H1 (cell line): ENCODE measurements around the gene TRIM9. TPM values are rescaled to one million over a fixed set of nuclear protein-coding genes. Genes with fewer than 3 reads are reported as not detected.
A peak's percentile ranks its signal among the peaks of the same experiment; 100 is the strongest.

ENCODE experiments used
- CTCF ChIA-PET: fragments of 300-600 bp; sonication (Branson Sonifier 250); formaldehyde crosslinking; loops from one replicate; lab custom pipeline; 2021; ENCODE audit not compliant: partially characterized antibody; lab: Charles Lee
- POLR2A ChIA-PET: fragments of 300-600 bp; sonication (Branson Sonifier 250); formaldehyde crosslinking; loops from one replicate; lab custom pipeline; 2021; ENCODE audit warnings: inconsistent platforms; ENCODE audit not compliant: partially characterized antibody; lab: Charles Lee
- DNase-seq, 2 experiments: peaks; one replicate each; pipeline versions ENCODE4 v3.0.0 to v3.0.0-alpha.2; 2010 to 2022; ENCODE audit warnings: low spot score in 2 of 2, low read depth in 1 of 2, mixed read lengths in 1 of 2
- FAIRE-seq: peaks from 2 replicates; lab custom pipeline; 2011; peaks lifted over from hg19 to GRCh38; lab: Jason Lieb, UNC
- H2AFZ ChIP-seq: 2 replicates; pipeline ENCODE4 v1.8.1; 2012; ENCODE audit warnings: low read length, inconsistent platforms
- H2AK5ac ChIP-seq: 2 replicates; pipeline ENCODE4 v1.6.1; 2013; ENCODE audit warnings: low read depth, low read length
- H2BK120ac ChIP-seq: replicated peaks from 2 replicates; pipeline ENCODE3; 2013; ENCODE audit warnings: low read depth, low read length, inconsistent platforms
- H2BK12ac ChIP-seq: 2 replicates; pipeline ENCODE4 v1.6.1; 2013; ENCODE audit warnings: low read depth, low read length
- H2BK15ac ChIP-seq: 2 replicates; pipeline ENCODE4 v1.6.1; 2013; ENCODE audit warnings: low read length
- H2BK20ac ChIP-seq: 2 replicates; pipeline ENCODE4 v1.6.1; 2013; ENCODE audit warnings: low read length
- H2BK5ac ChIP-seq: 2 replicates; pipeline ENCODE4 v1.6.1; 2013; ENCODE audit warnings: low read depth, low read length
- H3K14ac ChIP-seq: 2 replicates; pipeline ENCODE4 v1.6.1; 2013; ENCODE audit warnings: inconsistent platforms; ENCODE audit not compliant: insufficient read length
- H3K18ac ChIP-seq: 2 replicates; pipeline ENCODE4 v1.6.1; 2013; ENCODE audit warnings: low read length; ENCODE audit errors: extremely low read depth
- H3K23ac ChIP-seq: 2 replicates; pipeline ENCODE4 v1.6.1; 2013; ENCODE audit warnings: inconsistent platforms; ENCODE audit not compliant: insufficient read length
- H3K23me2 ChIP-seq: 2 replicates; pipeline ENCODE4 v1.6.1; 2013; ENCODE audit warnings: low read depth, low read length
- H3K27ac ChIP-seq: 2 replicates; pipeline ENCODE4 v1.6.1; 2011; ENCODE audit warnings: low read depth, low read length, inconsistent platforms
- H3K27me3 ChIP-seq, 4 experiments: replicated peaks in 1 of 4; 1 replicate in 1 of 4; 2 replicates in 3 of 4; pipeline versions ENCODE4 v1.6.1 to v1.8.1; 2011 to 2013; ENCODE audit warnings: low read length in 3 of 4, mild to moderate bottlenecking in 3 of 4, inconsistent platforms in 2 of 4, mixed read lengths in 2 of 4, moderate library complexity in 1 of 4; ENCODE audit not compliant: control insufficient read depth in 3 of 4, insufficient read depth in 3 of 4; ENCODE audit errors: extremely low read depth in 1 of 4
- H3K36me3 ChIP-seq, 4 experiments: 2 replicates each; pipeline versions ENCODE4 v1.6.1 to v1.8.1; 2011 to 2013; ENCODE audit warnings: mild to moderate bottlenecking in 4 of 4, low read length in 3 of 4, moderate library complexity in 2 of 4, control low read depth in 1 of 4, inconsistent platforms in 1 of 4; ENCODE audit not compliant: insufficient read depth in 4 of 4, control insufficient read depth in 2 of 4
- H3K4ac ChIP-seq: replicated peaks from 2 replicates; pipeline ENCODE3; 2013; ENCODE audit warnings: low read length, low read depth, mixed read lengths, inconsistent platforms; ENCODE audit not compliant: insufficient read length
- H3K4me1 ChIP-seq, 4 experiments: replicated peaks in 1 of 4; 1 replicate in 1 of 4; 2 replicates in 3 of 4; pipeline versions ENCODE4 v1.6.1 to v1.8.1; 2011 to 2013; ENCODE audit warnings: low read length in 3 of 4, inconsistent platforms in 2 of 4, mixed read lengths in 1 of 4; ENCODE audit not compliant: insufficient read depth in 4 of 4, control insufficient read depth in 3 of 4
- H3K4me2 ChIP-seq, 2 experiments: 2 replicates each; pipeline versions ENCODE4 v1.6.1 to v1.8.1; 2011 to 2013; ENCODE audit warnings: low read depth in 2 of 2, low read length in 2 of 2, control low read depth in 1 of 2, inconsistent platforms in 1 of 2, mild to moderate bottlenecking in 1 of 2; ENCODE audit not compliant: insufficient read depth in 1 of 2
- H3K4me3 ChIP-seq, 4 experiments: fragments of 200-600, 300-600 bp in 1 of 4; sonication (generic), shearing (Covaris generic), sonication (Bioruptor Twin) in 1 of 4; 2 replicates each; pipeline versions ENCODE4 v1.5.1 to v1.8.1; 2011 to 2016; ENCODE audit warnings: low read length in 4 of 4, low read depth in 3 of 4, control low read depth in 2 of 4, inconsistent platforms in 2 of 4, mild to moderate bottlenecking in 2 of 4, mixed read lengths in 1 of 4, moderate library complexity in 1 of 4; ENCODE audit not compliant: insufficient read depth in 2 of 4; ENCODE audit errors: extremely low read depth in 1 of 4
- H3K56ac ChIP-seq: replicated peaks from 2 replicates; pipeline ENCODE3; 2013; ENCODE audit warnings: low read depth, mild to moderate bottlenecking, mixed read lengths, low read length, inconsistent platforms; ENCODE audit not compliant: insufficient read length
- H3K79me1 ChIP-seq: 2 replicates; pipeline ENCODE4 v1.6.1; 2013; ENCODE audit warnings: low read depth, low read length, control low read depth
- H3K79me2 ChIP-seq, 2 experiments: 2 replicates each; pipeline versions ENCODE4 v1.6.1 to v1.8.1; 2012 to 2013; ENCODE audit warnings: low read length in 2 of 2, mild to moderate bottlenecking in 2 of 2, inconsistent platforms in 1 of 2; ENCODE audit not compliant: insufficient read depth in 2 of 2, control insufficient read depth in 1 of 2
- H3K9ac ChIP-seq, 4 experiments: replicated peaks in 1 of 4; 1 replicate in 1 of 4; 2 replicates in 3 of 4; pipeline versions ENCODE4 v1.6.1 to v1.8.1; 2011 to 2013; ENCODE audit warnings: low read depth in 3 of 4, low read length in 3 of 4, control low read depth in 2 of 4, mild to moderate bottlenecking in 2 of 4, moderate library complexity in 2 of 4, inconsistent platforms in 1 of 4; ENCODE audit errors: extremely low read depth in 1 of 4
- H3K9me3 ChIP-seq, 2 experiments: 2 replicates each; pipeline versions ENCODE4 v1.6.1 to v1.8.1; 2012 to 2013; ENCODE audit warnings: mild to moderate bottlenecking in 2 of 2, moderate library complexity in 2 of 2, control low read depth in 1 of 2, inconsistent platforms in 1 of 2, low read depth in 1 of 2, low read length in 1 of 2, mixed read lengths in 1 of 2; ENCODE audit not compliant: insufficient read depth in 2 of 2
- H4K20me1 ChIP-seq, 2 experiments: replicated peaks in 1 of 2; 2 replicates each; pipeline versions ENCODE3 to v1.8.1; 2011 to 2013; ENCODE audit warnings: inconsistent platforms in 2 of 2, low read length in 2 of 2, mild to moderate bottlenecking in 1 of 2; ENCODE audit not compliant: insufficient read depth in 2 of 2, control insufficient read depth in 1 of 2
- H4K5ac ChIP-seq: 2 replicates; pipeline ENCODE4 v1.6.1; 2013; ENCODE audit warnings: low read length, low read depth, mixed read lengths, inconsistent platforms; ENCODE audit not compliant: insufficient read length
- H4K8ac ChIP-seq: 2 replicates; pipeline ENCODE4 v1.8.0; 2013; ENCODE audit warnings: mild to moderate bottlenecking, moderate library complexity, low read length, inconsistent platforms; ENCODE audit not compliant: insufficient read depth; ENCODE audit errors: extremely low read depth
- H4K91ac ChIP-seq: replicated peaks from 2 replicates; pipeline ENCODE3; 2013; ENCODE audit warnings: low read length, mixed read lengths, inconsistent platforms; ENCODE audit not compliant: insufficient read length
- ASH2L ChIP-seq: fragments of 200-600, 300-600 bp; sonication (generic); IDR thresholded peaks from one replicate; pipeline ENCODE4 v1.7.1; 2017; ENCODE audit warnings: low read length
- CHD2 ChIP-seq: IDR thresholded peaks from 2 replicates; pipeline ENCODE4 v1.6.1; 2012; ENCODE audit warnings: low read length, improper control_type of control experiment
- EZH2 ChIP-seq: fragments of 200-600 bp; sonication (generic); IDR thresholded peaks from 2 replicates; pipeline ENCODE4 v1.7.1; 2012; ENCODE audit warnings: low read depth, mild to moderate bottlenecking, moderate library complexity, low read length, inconsistent platforms; ENCODE audit not compliant: severe bottlenecking
- FOSL1 ChIP-seq: IDR thresholded peaks from 2 replicates; pipeline ENCODE4 v1.6.1; 2011; ENCODE audit warnings: mild to moderate bottlenecking, low read depth, low read length, moderate library complexity; ENCODE audit not compliant: insufficient read depth
- KDM4A ChIP-seq: IDR thresholded peaks from one replicate; pipeline ENCODE4 v1.7.1; 2012; ENCODE audit warnings: low read depth, mild to moderate bottlenecking, moderate library complexity, low read length, inconsistent platforms; ENCODE audit not compliant: severe bottlenecking
- PHF8 ChIP-seq: fragments of 200-600 bp; sonication (generic); conservative IDR thresholded peaks from 2 replicates; pipeline ENCODE4 v1.7.1; 2012; ENCODE audit warnings: low read depth, mild to moderate bottlenecking, inconsistent platforms, low read length, moderate library complexity
- RAD21 ChIP-seq, 2 experiments: IDR thresholded peaks in 1 of 2; conservative IDR thresholded peaks in 1 of 2; 2 replicates each; pipeline ENCODE4 v1.6.1; 2011; ENCODE audit warnings: low read depth in 2 of 2, low read length in 2 of 2, improper control_type of control experiment in 1 of 2, inconsistent platforms in 1 of 2, mild to moderate bottlenecking in 1 of 2, moderate library complexity in 1 of 2
- RNF2 ChIP-seq: fragments of 200-900, 300-1000 bp; sonication (generic); IDR thresholded peaks from 2 replicates; pipeline ENCODE4 v1.7.1; 2016; ENCODE audit warnings: borderline replicate concordance, low read depth, mild to moderate bottlenecking, antibody characterized with exemption, low read length; ENCODE audit not compliant: poor library complexity, severe bottlenecking; ENCODE audit errors: missing control alignments
- SP2 ChIP-seq: IDR thresholded peaks from 2 replicates; pipeline ENCODE4 v1.6.1; 2012; ENCODE audit warnings: mild to moderate bottlenecking, low read length, inconsistent platforms
- WGBS, 2 experiments: shearing (Covaris generic) in 1 of 2; methylation state at CpG; one replicate each; pipeline versions ENCODE4 v1.1.6 to v1.1.7; 2013 to 2015; ENCODE audit warnings: low lambda C conversion rate in 2 of 2, mixed read lengths in 2 of 2, inconsistent platforms in 1 of 2, low coverage in 1 of 2, missing lambda C conversion rate in 1 of 2; ENCODE audit not compliant: insufficient replicate concordance in 2 of 2, insufficient coverage in 1 of 2, insufficient read length in 1 of 2; ENCODE audit errors: extremely low coverage in 1 of 2, missing lambda C conversion rate in 1 of 2; 5-methylcytosine and 5-hydroxymethylcytosine counted together
- polyA plus RNA-seq, 7 experiments: library from polyadenylated mRNA; depleted of rRNA in 3 of 7; stranded (reverse) in 5 of 7; unstranded in 2 of 7; fragments of >200 nt in 5 of 7; fragments of 200-250 nt in 2 of 7; gene quantifications; 1 replicate in 5 of 7; 2 replicates in 1 of 7; 4 replicates in 1 of 7; pipeline versions ENCODE4 v1.2.1 to v1.2.3, GENCODE V29; 2011 to 2013; ENCODE audit warnings: missing spikeins in 2 of 7, mixed read lengths in 2 of 7
- total RNA-seq: library from RNA; stranded (reverse); fragmentation: NEBNext Ultra II Directional; extraction: Animal tissue kit (Norgen Biotek cat#: 25700); gene quantifications from 2 replicates; pipeline ENCODE4 v1.2.1, GENCODE V29; 2021

TRIM9 gene
- total and polyA plus RNA-seq, 2 of the 8 experiments (the other 6 are each of a cell fraction or from before 2014, with no cell fraction given): 2.7 to 5.4 TPM

- FAIRE-seq (no peak), DNase-seq (peak in 1 of 2 experiments; percentile 80)
- no peak overlapping the region for H2AK5ac ChIP-seq
- no peak overlapping the region for H2BK20ac ChIP-seq
- H3K9ac ChIP-seq: no peak overlapping the region
- no peak overlapping the region for H3K27ac ChIP-seq
- peak overlapping the region; percentile 44 to 75 (median 64) for H3K4me3 ChIP-seq
- no peaks in the 10 kb centered on the region for H3K36me3 ChIP-seq
- peaks cover 3 to 5% of the 10 kb centered on the region in 2 experiments for H4K20me1 ChIP-seq
- H2AFZ ChIP-seq: no peak overlapping the region; the same call in 1 of the 2 replicates
- H2BK12ac ChIP-seq: no peak overlapping the region; the same call in 1 of the 2 replicates
- no peak overlapping the region for H2BK5ac ChIP-seq
- no peaks in the 10 kb centered on the region for H3K79me2 ChIP-seq
- peaks cover 23% of the 10 kb centered on the region; the same call in 1 of the 2 replicates for H3K23me2 ChIP-seq
- no peaks in the 10 kb centered on the region for H3K9me3 ChIP-seq
- no peak overlapping the region for H4K91ac ChIP-seq
- 9% methylated on average over 53 of the region's 68 CpGs; no CpG with 5 or more reads in 1 of the 2 experiments for WGBS, 2 experiments
- no peak overlapping the region for H4K5ac ChIP-seq
- no peak overlapping the region for H3K4ac ChIP-seq
- H3K23ac ChIP-seq: no peak overlapping the region
- H3K79me1 ChIP-seq: no peaks in the 10 kb centered on the region
- no peak overlapping the region for H2BK120ac ChIP-seq
- H3K27me3 ChIP-seq: peaks cover 19 to 46% (median 28%) of the 10 kb centered on the region in 4 experiments
- peak overlapping the region; percentile 86 to 96 for H3K4me2 ChIP-seq
- ChIA-PET CTCF (interaction anchor here (0.6 to 2.1 kb wide), 14 partner anchors 10 to 136 kb away, joined by 3 to 5 read pairs (median 4); no protein-coding TSS in a partner anchor), POLR2A (interaction anchor here (1.0 to 1.4 kb wide), 2 partner anchors 149 to 425 kb away, joined by 3 to 4 read pairs; partner anchors contain the start of genes PYGL and SAV1)
- no peak overlapping the region for H3K18ac ChIP-seq
- H3K4me1 ChIP-seq: peaks cover 0 to 21% (median 9%) of the 10 kb centered on the region in 4 experiments; a peak in 6 of 7 replicates
- H3K14ac ChIP-seq: no peak overlapping the region
- no peak overlapping the region for H3K56ac ChIP-seq
- H4K8ac ChIP-seq: peak overlapping the region; percentile 31
- H2BK15ac ChIP-seq: peak overlapping the region; percentile 9; the same call in 1 of the 2 replicates
- TF ChIP-seq FOSL1 (no peak), KDM4A (peak; percentile 44), ASH2L (peak; percentile 45), PHF8 (no peak), RAD21 (IDR thresholded peaks at IDR 0.05 in 1 of 2, conservative IDR thresholded peaks at IDR 0.05 in 1 of 2; ENCODE audit: low read depth in 2 of 2, low read length in 2 of 2) (peak; percentile 37 to 59), EZH2 (peak; percentile 85), SP2 (no peak), RNF2 (peak; percentile 4), CHD2 (no peak)
These were observed 1.3 kb downstream of the TRIM9 start for GRCh38 chr14:51093371-51094281.
